BE2C (cell line): ENCODE data around the gene GPR153.

Experiments
- DNase-seq: peaks from one replicate; pipeline ENCODE4 v3.0.0-alpha.2; 2020
- H3K27me3 ChIP-seq: fragments of 250-450 bp; sonication (Bioruptor Pico); 2 replicates; pipeline ENCODE4 v1.5.1; 2020; ENCODE audit warnings: mild to moderate bottlenecking
- H3K36me3 ChIP-seq: fragments of 250-450 bp; sonication (Bioruptor Pico); 2 replicates; pipeline ENCODE4 v1.5.1; 2020; ENCODE audit warnings: mild to moderate bottlenecking
- H3K4me1 ChIP-seq: fragments of 250-450 bp; sonication (Bioruptor Pico); 2 replicates; pipeline ENCODE4 v1.5.1; 2020
- H3K4me3 ChIP-seq: 2 replicates; pipeline ENCODE4 v1.5.1; 2011; ENCODE audit warnings: low read depth, low read length
- H3K9me3 ChIP-seq: fragments of 250-450 bp; sonication (Bioruptor Pico); 2 replicates; pipeline ENCODE4 v1.5.1; 2020
- CTCF ChIP-seq: IDR thresholded peaks from 2 replicates; pipeline ENCODE4 v1.5.1; 2012; ENCODE audit warnings: mild to moderate bottlenecking, low read depth, low read length

Gene GPR153

GRCh38 chr1:6200188-6200809, 60.6 kb downstream of the GPR153 start:
- no peaks in the 10 kb centered on the region for H3K9me3 ChIP-seq
- DNase-seq, result no peak
- TF ChIP-seq CTCF, result no peak
- H3K4me3 ChIP-seq, result peak overlapping the region; percentile 93
- no peaks in the 10 kb centered on the region for H3K27me3 ChIP-seq
- no peaks in the 10 kb centered on the region for H3K4me1 ChIP-seq
- peaks cover 27% of the 10 kb centered on the region for H3K36me3 ChIP-seq

DNA sequence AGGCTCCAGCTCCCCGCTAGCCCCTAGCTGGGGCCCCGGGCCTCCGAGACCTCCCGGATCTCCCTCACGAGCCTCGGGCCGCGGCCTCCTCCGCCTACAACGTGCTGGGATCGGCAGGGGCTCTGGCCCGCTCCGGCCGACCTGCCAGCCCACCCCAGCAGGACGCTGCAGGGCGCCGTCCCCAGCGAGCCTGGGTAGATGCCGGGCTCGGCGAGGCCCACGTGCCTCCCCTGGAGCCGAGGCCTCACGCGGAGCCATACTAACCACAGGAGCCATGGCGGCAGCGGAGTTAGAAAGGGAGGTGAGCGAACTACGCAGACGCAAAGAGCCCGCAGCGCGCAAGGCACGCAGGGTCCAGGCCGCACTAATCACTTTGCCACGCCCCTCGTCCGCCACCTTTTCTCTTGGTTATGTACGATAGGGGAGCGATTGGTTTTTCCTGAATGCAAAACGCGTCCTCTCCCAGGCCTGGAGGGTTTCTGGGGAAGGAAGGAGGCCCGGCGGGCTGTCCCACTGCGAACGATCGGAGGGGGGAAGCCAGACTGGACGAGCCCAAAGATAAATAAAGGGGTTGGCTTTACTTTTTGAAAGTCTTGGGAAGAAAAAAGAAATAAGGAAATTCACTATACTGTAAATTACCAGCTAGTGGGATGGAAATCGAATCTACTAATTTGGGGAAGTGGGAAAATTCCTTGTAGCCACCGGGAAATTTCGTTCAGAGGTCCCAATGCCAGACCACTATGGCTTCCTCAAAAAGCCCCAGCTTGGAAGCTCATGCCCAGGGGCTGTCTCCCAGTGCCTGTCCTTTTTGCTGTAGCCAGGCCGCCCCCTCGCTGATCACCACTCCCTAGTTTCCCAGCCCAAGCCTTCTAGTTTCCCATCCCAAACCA, 61.4 kb downstream of the GPR153 start, which contains the start of gene RPL22:
Gene RPL22 (minus strand): TSS at position 298 of the 890 bp plus-strand sequence. CDS start 22 bp downstream, at position 276.
- no peak for TF ChIP-seq CTCF
- Histone ChIP-seq H3K4me3 (peak within 1 kb of the TSS; percentile 93), H3K36me3 (peaks cover 34% of the 10 kb centered on the region), H3K9me3 (no peaks in the 10 kb centered on the region), H3K4me1 (no peaks in the 10 kb centered on the region), H3K27me3 (no peaks in the 10 kb centered on the region)
- DNase-seq, result peak; percentile 93

DNA sequence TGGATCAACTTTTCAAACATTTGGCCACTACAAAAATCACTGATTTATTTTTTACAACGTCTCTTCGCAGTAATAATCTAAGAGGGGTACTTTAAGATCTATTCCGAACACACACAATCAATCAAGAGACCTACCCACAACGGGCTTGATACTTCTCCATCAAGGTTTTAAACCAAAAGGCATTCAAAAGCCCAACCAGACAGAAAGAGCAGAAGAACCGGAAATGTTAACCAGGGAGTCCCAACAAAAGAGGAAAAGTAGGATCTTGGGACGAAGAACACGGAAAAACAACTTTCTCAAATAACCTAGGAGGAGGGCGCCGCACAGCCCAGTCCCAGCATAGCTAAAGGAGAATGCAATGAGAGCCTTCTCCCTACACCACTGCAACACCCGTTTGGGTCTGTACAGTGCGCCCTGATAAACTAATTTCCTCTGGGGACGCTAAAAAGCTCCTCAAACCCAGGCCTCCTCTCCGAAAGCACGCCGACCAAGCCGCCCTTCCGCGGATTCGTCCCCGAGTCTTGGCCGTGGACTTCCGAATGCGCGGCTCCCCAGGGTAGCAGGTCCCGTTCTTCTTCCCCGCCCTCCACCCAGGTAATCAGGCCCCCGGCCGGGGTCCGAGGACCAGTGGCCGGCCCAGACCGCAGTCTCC, 62.1 kb downstream of the GPR153 start:
- Histone ChIP-seq H3K4me1 (no peaks in the 10 kb centered on the region), H3K9me3 (no peaks in the 10 kb centered on the region), H3K36me3 (peaks cover 40% of the 10 kb centered on the region), H3K4me3 (peak overlapping the region; percentile 93), H3K27me3 (no peaks in the 10 kb centered on the region)
- TF ChIP-seq CTCF, result no peak
- DNase-seq, result no peak

DNA sequence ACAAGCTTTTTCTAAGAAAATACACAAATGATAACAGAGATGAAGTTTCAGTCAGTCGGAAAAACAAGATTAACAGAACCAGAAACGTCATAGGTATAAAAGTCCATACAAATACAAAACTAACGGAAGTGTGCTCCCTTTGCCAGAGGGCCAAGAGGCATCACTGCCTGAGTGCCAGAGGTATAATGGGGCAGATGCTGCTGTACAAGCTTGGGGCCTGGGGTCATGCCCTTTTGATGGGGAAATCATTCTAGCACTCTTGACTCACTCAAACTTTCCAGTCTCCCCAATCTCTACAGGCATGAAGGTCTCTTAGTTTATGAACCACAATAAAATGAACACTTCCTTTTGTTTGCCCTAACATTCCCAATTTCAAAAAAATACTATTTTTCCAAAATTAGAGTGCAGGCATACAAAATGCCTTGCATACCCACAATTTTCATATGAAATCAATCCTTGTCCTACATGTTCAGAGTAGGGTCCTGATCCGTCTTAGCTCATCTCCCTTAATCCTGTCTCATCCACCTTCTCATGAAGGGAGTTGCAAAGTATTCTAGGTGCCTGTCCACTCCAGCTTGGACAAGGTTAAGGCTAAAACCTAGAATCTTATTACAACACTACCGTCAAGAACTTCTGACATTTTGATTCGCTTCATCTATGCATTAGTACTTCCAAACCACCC, 63.0 kb downstream of the GPR153 start:
- Histone ChIP-seq H3K4me1 (no peaks in the 10 kb centered on the region), H3K4me3 (peak overlapping the region; percentile 93), H3K36me3 (peaks cover 49% of the 10 kb centered on the region), H3K27me3 (no peaks in the 10 kb centered on the region), H3K9me3 (no peaks in the 10 kb centered on the region)
- no peak for TF ChIP-seq CTCF
- no peak for DNase-seq
